Rectal smooth muscle tissue (tissue), 1 donor: ENCODE measurements around the gene TEX48.

Source experiments
- H3K27ac ChIP-seq: one replicate; pipeline ENCODE4 v1.7.0; 2013; ENCODE audit warnings: low read depth, low read length, inconsistent platforms
- H3K27me3 ChIP-seq: one replicate; pipeline ENCODE4 v1.7.0; 2013; ENCODE audit warnings: low read length; ENCODE audit not compliant: control insufficient read depth, insufficient read depth
- H3K36me3 ChIP-seq: one replicate; pipeline ENCODE4 v1.7.0; 2013; ENCODE audit warnings: low read length; ENCODE audit not compliant: control insufficient read depth, insufficient read depth
- H3K4me1 ChIP-seq: one replicate; pipeline ENCODE4 v1.7.0; 2013; ENCODE audit warnings: low read length; ENCODE audit not compliant: control insufficient read depth, insufficient read depth
- H3K4me3 ChIP-seq: one replicate; pipeline ENCODE4 v1.7.0; 2013; ENCODE audit warnings: low read length
- H3K9ac ChIP-seq: one replicate; pipeline ENCODE4 v1.7.0; 2013; ENCODE audit warnings: low read length

The TEX48 gene

DNA sequence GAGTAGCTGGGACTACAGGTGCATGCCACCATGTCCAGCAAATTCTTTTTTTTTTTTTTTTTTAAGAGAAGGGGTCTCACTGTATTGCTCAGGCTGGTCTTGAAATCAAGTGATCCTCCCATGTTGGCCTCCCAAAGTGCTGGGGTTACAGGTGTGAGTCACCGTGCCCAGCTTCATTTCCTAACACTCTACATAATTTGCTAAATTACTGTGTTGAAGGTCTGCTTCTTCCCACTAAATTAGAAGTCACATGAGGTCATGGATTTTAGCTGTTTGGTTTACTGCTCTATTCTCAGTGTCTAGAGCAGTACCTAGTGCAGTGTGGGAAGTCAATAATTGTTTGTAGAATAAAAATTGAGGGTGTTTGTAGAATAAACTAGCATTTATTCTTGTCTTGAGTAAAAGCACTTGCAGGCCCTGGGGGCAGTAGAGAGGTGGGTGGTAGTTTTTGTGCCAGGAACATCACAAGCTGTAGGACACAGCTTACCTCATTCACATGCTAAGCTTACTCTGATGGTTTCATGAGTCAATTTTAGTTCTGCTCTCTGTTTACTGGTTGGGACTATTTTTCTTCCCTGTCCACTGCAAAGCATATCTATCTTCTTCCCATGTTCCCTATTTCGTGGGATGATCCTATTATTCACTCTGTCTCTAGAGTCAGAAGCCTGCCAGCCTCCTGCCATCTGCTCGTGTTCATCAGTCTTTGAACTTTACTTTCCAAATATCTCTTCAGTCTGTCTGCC, 7.0 kb downstream of the TEX48 start:
- Histone ChIP-seq H3K36me3 (no peaks in the 10 kb centered on the region), H3K27me3 (no peaks in the 10 kb centered on the region), H3K4me1 (peaks cover 4% of the 10 kb centered on the region)

DNA sequence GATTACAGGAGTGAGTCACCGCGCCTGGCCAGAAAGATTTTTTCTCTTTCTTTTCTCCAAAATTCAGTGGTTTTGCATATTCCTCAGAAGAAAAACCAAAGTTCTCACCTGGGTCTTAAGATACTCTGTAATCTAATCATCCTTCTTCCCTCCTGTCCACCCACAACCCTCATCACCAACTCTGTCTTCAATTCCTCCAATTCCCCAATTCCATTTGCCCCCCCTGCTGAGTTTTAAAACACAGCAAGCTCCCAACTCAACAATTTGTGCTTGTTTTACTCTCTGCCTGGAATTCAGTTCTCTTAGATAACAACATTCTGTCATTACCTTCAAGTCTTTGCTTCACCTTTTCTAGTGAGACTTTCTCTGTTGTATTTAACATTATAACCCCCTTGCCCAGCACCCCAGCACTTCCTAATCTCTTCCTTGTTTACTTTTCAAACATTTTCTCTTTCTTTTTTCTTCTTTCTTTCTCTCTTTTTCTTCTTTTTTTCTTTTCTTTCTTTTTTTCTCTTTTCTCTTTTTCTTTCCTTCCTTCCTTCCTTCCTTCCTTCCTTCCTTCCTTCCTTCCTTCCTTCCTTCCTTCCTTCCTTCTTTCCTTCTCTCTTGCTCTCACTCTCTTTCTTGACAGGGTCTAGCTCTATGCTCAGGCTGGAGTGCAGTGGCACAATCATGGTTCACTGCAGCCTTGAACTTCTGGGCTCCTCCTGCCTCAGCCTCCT, 7.8 kb downstream of the TEX48 start:
- H3K27me3 ChIP-seq, result no peaks in the 10 kb centered on the region

More for the DNA sequence above, 7.0 kb downstream of the TEX48 start:
- no peak overlapping the region for H3K4me3 ChIP-seq
- H3K27ac ChIP-seq, result no peak overlapping the region
- no peak overlapping the region for H3K9ac ChIP-seq

DNA sequence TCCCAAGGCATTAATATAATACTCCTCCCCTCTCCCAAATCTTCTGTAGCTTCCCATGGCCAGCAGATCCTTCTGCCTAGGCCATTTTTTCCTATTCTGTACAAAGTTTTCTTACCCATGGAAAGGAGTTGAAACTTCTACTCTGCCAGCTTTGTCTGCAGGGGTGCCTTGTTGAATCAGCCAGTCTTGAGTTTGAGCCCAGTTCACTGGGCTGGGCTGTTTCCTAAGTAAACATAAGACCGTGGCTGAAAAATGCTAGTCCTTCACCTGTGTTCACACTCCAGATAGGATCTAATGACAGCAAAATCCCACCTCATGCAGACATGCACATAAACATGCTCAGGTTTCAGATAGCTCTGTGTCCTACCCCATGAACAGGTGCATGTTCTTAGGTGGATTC, 10.4 kb downstream of the TEX48 start:
- Histone ChIP-seq H3K4me1 (no peaks in the 10 kb centered on the region), H3K27ac (no peak overlapping the region), H3K4me3 (no peak overlapping the region), H3K36me3 (no peaks in the 10 kb centered on the region), H3K27me3 (no peaks in the 10 kb centered on the region), H3K9ac (no peak overlapping the region)

More for the DNA sequence above, 7.8 kb downstream of the TEX48 start:
- Histone ChIP-seq H3K4me3 (no peak overlapping the region), H3K27ac (no peak overlapping the region), H3K36me3 (no peaks in the 10 kb centered on the region), H3K4me1 (peaks cover 4% of the 10 kb centered on the region), H3K9ac (no peak overlapping the region)

DNA sequence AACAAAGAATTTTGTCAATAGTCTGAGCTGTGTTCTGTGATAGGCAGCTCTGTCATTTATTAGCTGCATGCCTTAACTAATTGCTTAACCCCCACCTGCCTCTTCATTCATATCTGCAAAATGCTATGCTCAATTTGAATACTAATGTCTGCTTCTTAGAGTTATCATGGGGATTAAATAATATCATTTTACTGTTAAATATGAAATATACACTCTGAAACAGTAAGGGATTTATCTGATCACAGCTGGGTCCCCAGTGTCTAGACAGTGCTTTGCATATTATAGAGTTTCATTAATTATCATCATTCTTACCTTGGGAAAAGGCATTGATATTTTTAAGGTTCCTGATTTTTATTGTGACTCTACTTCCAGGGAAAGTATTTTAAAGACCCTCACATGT, 12.0 kb downstream of the TEX48 start:
- Histone ChIP-seq H3K4me1 (no peaks in the 10 kb centered on the region), H3K4me3 (no peak overlapping the region), H3K36me3 (no peaks in the 10 kb centered on the region), H3K27ac (no peak overlapping the region), H3K9ac (no peak overlapping the region), H3K27me3 (no peaks in the 10 kb centered on the region)

DNA sequence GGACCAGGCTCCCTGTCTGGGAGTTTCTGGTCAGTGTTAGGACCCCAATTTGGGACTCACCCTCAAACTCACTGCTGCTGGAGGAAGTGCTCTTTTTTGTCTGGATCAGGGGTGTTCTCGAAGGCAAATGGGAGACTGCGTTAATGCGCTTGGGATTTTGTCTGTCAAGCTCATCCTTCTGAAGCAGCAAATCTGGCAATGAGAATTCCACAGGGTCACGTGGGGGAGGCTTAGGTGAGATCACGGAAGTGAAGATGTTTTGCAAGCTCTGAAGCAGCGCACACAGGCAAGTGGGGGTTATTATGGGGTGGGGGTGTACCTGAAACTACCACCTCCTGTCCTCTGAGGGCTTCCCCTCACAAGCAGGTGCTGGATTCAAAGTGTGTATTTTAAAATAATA, 13.8 kb downstream of the TEX48 start:
- Histone ChIP-seq H3K27me3 (no peaks in the 10 kb centered on the region), H3K9ac (no peak overlapping the region), H3K36me3 (no peaks in the 10 kb centered on the region), H3K27ac (no peak overlapping the region), H3K4me1 (no peaks in the 10 kb centered on the region), H3K4me3 (no peak overlapping the region)

DNA sequence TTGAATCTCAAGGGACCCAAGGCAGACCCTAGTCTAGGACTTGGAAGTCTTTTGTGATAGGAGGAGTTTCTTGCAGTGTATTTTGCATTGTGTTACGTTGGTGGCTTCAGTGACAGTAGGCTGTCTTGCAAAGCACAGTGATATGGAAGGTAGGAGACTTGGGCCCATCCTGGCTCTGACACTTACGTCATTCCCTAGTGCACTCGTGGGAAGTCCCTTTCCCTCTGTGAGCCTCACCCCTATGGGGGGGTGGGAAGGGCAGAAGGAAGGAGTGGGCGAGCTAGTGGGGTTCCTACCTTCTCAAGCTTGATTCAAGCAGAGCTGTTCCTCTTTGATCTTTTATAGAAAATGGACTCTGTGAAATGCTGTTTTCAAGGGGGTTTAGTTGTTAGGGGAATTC, 15.1 kb downstream of the TEX48 start:
- Histone ChIP-seq H3K27ac (no peak overlapping the region), H3K27me3 (no peaks in the 10 kb centered on the region), H3K4me3 (no peak overlapping the region), H3K4me1 (no peaks in the 10 kb centered on the region), H3K9ac (no peak overlapping the region), H3K36me3 (no peaks in the 10 kb centered on the region)

DNA sequence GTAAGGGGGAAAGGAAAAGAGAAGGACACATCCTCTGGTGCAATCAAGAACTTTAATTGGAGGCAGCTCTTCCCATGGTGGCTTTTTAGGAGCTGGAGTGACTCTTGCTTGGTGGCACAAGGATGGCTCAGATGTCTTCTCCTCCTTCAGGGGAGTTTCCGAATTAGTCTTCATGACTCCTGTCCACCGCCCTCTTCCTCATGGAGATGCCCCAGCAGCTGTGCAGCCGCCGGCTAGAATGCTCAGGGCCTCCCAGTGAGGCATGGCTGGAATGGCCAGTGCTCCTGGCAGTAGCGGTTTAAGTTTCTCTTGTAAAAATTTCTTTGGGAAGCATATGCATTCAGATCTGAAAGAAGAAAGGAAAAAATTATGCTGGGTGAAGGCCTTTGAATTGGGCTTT, 15.6 kb downstream of the TEX48 start:
- Histone ChIP-seq H3K9ac (no peak overlapping the region), H3K36me3 (no peaks in the 10 kb centered on the region), H3K27me3 (no peaks in the 10 kb centered on the region), H3K4me3 (no peak overlapping the region), H3K27ac (no peak overlapping the region), H3K4me1 (no peaks in the 10 kb centered on the region)

DNA sequence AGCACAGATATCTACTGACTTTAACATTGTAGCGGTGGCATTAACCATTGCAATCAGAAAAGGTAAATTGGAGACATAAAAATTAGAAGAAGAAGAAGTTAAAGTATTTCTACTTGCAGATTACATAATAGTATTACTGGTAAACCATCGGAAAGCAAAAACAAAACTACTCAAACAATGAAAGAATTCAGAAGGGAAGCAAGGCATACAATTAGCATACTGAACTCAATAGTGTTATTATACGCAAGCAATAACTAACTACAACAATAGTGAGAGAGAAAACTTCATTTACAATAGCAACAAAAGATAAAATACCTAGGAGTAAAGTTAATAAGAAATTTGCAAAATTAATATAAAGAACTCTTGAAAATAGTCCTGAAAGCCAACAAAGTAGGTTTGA, 17.8 kb downstream of the TEX48 start:
- no peak overlapping the region for H3K4me3 ChIP-seq
- H3K36me3 ChIP-seq, result no peaks in the 10 kb centered on the region
- no peak overlapping the region for H3K27ac ChIP-seq

DNA sequence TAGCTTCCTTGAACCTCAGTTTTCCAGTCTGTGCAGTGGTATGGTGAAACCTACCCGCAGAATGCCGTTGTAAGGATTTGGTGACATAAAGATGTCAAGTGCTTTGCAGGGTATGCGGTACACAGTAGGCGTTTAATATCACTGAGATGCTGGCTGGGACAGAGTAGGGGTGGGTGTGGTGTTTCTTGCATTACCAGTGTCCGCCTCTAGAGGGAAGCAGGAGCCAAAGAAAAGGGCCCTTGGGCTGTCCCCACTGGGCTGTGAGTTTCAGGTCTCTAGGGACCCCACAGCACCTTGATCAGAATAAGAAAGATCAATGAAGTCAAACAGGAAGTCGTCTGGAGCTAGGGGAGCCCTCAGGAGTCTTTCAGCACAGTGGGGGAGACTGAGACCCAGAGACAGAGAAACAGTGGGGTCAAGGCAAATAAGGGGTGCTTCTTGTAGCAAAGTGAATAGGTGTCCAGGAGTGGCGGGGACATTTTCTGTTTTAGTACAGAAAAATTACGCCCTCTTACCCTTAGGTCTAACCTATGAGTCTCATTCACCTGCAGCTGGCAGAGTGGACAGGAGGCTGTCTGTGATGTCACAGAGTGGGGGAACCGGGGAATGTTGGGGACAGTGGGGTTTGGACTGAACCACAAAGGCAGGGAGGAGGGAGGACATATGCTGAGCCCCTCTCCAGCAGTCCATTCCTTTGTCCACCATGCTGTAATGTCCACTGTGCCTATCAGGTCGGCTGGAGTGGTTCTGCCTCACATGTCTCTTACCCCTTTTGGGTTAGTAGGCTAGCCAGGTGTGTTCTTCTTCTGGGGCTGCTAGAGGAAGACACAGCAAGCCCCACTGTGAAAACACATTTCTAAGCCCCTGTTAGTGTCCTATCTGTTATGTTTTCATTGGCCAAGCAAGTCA, 19.7 kb downstream of the TEX48 start:
- Histone ChIP-seq H3K4me3 (no peak overlapping the region), H3K36me3 (no peaks in the 10 kb centered on the region), H3K27ac (no peak overlapping the region), H3K4me1 (no peaks in the 10 kb centered on the region), H3K9ac (no peak overlapping the region), H3K27me3 (no peaks in the 10 kb centered on the region)

More for the DNA sequence above, 17.8 kb downstream of the TEX48 start:
- no peaks in the 10 kb centered on the region for H3K27me3 ChIP-seq
- H3K9ac ChIP-seq, result no peak overlapping the region
- no peaks in the 10 kb centered on the region for H3K4me1 ChIP-seq

DNA sequence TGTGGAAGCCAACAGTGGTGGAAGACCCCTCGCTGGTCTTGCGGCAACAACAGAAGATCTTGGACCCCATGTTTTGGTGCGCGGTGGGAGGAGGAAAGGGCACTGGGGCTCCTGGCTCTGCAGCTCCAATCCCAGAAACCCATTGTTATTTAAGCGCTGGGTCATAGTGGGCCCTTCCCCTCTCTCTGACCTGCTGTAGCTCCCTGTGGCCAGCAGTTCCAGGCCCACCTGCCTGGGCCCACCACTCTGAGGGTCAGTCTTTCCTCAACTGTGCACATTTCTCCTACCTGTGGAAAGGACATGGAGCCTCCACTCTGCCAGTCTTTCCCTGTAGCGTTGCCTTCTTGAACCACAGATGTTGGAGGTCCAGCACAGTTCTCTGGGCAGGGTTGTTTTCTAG, 24.3 kb downstream of the TEX48 start, which contains the start of gene TEX53:
TEX53 (minus strand) TSS at position 101 of the 400 bp plus-strand sequence; CDS start at position 70, 31 bp downstream.
- H3K9ac ChIP-seq, result no peak within 1 kb of the TSS
- no peaks in the 10 kb centered on the region for H3K27me3 ChIP-seq
- H3K27ac ChIP-seq, result no peak within 1 kb of the TSS
- H3K4me3 ChIP-seq, result no peak within 1 kb of the TSS
- peaks cover 3% of the 10 kb centered on the region for H3K4me1 ChIP-seq
- no peaks in the 10 kb centered on the region for H3K36me3 ChIP-seq

DNA sequence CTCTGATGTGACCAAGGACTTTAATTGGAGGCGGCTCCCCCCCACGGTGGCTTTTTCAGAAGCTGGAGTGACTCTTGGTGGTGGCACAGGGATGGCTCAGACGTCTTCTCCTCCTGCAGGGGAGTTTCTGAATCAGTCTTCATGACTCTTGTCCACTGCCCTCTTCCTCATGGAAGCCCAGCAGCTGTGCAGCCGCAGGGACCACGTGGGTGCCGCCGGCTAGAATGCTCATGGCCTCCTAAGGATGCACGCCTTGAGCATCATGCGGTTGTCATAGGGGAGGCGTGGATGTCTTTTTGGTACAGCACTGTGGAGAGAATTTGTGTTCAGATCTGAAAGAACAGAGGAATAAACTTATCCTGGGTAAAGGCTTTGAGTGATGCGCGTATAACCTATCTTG, 25.7 kb downstream of the TEX48 start:
- H3K27me3 ChIP-seq, result no peaks in the 10 kb centered on the region
- no peaks in the 10 kb centered on the region for H3K36me3 ChIP-seq
- peaks cover 3% of the 10 kb centered on the region for H3K4me1 ChIP-seq
- no peak overlapping the region for H3K4me3 ChIP-seq
- H3K9ac ChIP-seq, result no peak overlapping the region
- no peak overlapping the region for H3K27ac ChIP-seq

DNA sequence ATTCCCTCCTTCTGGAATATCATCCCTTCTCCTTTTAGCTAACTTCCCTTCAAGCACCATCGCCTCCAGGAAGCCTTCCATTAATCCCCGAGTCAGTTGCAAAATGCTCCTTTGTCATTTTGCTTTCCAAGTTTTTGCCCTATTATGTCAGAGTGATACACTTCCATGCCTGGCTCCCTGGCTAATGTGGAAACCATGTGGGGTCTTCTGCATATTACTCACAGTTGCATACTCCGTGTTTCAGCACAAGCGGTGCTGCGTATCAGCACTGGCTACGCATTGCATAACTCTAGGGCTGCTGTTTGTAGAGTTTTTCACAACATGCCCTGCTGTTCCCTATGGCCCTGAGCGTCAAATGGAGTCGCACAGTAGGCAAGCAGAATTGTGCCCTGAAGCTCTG, 26.3 kb downstream of the TEX48 start:
- Histone ChIP-seq H3K27ac (no peak overlapping the region), H3K4me1 (peaks cover 3% of the 10 kb centered on the region), H3K4me3 (no peak overlapping the region), H3K36me3 (no peaks in the 10 kb centered on the region), H3K9ac (no peak overlapping the region), H3K27me3 (no peaks in the 10 kb centered on the region)
